Transverse colon (tissue), 3 donors: ENCODE data around the gene APC2.

Experiments
- CTCF ChIP-seq, 5 experiments: fragments of 200-600 bp in 3 of 5; fragments of 450-650 bp in 2 of 5; sonication (generic) in 3 of 5; IDR thresholded peaks; 1 replicate in 2 of 5; 2 replicates in 3 of 5; pipeline ENCODE4 v1.5.1; 2016 to 2017; ENCODE audit warnings: antibody characterized with exemption in 5 of 5, inconsistent platforms in 3 of 5, mild to moderate bottlenecking in 2 of 5, moderate library complexity in 1 of 5
- POLR2A ChIP-seq: fragments of 450-650 bp; IDR thresholded peaks from one replicate; pipeline ENCODE4 v1.6.1; 2016; ENCODE audit warnings: antibody characterized with exemption, mild to moderate bottlenecking, moderate library complexity

- no peak for TF ChIP-seq CTCF (IDR thresholded peaks at IDR 0.05)
- no peak for TF ChIP-seq POLR2A
Observed at GRCh38 chr19:1516395-1516753, 66.5 kb downstream of the APC2 start.
